HG02938 (cell line): ENCODE data around the gene ZNF628.

Experiments
- ATAC-seq: cut with Tn5 transposase; IDR thresholded peaks from one replicate; pipeline ENCODE4 v1.9.1; 2021; ENCODE audit warnings: mild to moderate bottlenecking, moderate library complexity; ENCODE audit not compliant: unreplicated experiment

The ZNF628 gene

GRCh38 chr19:55449469-55449868 is 26.9 kb upstream of the ZNF628 start:
- ATAC-seq = no peak

- no peak for ATAC-seq
These were observed 25.1 kb upstream of the ZNF628 start for GRCh38 chr19:55451163-55451964.

- no peak for ATAC-seq
These were observed 24.3 kb upstream of the ZNF628 start for GRCh38 chr19:55451965-55452748.

DNA sequence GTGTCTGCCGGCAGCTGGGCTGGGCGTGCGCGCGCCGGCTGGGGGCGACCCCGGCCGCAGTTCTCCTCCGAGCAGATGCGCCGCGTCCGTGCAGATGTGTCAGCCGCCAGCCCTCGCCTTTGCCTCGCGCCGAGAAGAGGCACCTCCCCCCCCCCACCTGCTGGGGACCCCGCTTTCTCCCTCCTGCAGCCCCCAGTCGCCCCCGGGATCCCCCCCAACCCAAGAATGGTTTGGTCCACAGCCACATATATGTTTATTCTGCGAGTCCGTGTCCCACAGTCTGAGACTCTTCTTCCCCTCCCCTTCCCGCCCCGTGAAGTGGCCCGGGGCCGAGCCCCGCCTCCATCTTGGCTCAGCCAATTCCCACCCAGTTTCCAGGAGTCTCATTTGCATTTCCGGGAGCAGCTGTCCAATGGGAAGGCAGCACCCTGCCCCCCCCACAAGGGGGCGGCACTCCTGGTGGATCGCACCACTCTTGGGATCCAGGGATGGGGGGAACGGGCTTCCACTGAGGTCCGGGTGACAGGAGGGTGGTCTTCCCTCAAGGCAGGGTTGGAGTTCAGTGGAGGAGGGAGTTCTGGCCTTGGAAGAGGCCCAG is 23.6 kb upstream of the ZNF628 start:
- no peak for ATAC-seq

- ATAC-seq = no peak
These were observed 22.7 kb upstream of the ZNF628 start for GRCh38 chr19:55453511-55454260.

DNA sequence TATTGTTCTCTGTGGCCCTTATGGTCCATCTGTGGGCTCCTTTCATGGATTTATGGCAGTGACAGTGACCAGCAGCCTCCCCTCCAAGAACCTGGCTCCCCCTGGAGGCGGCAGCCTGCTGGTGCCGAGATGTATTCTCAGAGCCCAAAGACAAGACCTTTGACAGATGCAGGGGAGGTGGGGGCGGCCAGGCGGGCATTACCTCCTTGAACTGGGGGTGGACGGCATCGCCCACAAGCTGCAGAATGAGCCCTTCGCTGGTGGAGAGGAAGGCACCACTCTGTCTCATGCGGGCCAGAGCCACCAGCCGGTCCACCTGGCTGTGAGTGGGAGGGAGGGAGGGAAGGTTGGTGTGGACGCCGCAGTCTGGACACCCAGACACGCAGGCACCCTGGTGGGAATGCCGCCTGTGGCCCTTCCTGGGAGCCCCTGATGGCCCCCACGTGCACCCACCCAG is 21.6 kb upstream of the ZNF628 start:
- no peak for ATAC-seq

DNA sequence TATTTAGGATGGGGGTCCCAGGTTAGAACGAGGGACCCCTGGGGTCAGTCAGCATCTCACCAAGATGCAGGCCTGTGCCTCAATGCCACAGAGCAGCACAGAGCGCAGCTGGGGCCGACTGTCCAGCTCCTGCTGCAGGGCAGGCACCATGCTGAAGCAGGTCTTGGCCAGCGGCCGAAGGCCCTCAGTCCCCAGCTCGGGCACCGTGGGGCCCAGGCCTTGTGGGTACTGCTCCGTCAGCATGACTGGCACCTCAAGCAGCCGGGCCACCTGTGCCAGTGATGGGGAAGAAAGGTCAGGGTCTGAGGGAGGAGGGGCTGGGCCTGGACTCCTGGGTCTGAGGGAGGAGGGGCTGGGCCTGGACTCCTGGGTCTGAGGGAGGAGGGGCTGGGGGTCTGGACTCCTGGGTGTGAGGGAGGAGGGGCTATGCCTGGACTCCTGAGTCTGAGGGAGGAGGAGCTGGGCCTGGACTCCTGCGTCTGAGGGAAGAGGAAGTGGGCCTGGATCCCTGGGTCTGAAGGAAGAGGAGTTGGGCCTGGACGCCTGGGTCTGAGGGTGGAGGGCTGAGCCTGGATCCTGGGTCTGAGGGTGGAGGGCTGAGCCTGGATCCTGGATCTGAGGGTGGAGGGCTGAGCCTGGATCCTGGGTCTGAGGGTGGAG is 20.7 kb upstream of the ZNF628 start:
- no peak for ATAC-seq

DNA sequence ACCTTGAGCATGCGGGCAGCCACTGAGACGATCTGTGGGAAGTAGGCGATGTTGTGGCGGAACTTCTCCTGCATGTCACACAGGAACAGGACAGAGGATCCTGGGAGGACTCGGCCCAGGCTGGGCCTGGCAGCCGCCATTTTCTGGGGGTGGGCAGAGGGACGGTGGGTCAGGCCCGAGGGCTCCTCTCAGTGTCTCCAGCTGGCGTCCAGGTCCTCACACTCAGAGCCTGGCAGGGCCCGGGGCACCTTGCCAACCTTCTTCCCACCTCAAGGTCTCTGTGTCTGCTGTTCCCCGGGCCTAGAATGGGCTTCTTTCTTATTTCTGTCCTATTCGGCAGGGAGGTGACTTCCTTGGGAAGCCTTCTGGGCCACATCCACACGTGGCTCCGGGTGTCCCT is 20.1 kb upstream of the ZNF628 start:
- ATAC-seq = no peak

DNA sequence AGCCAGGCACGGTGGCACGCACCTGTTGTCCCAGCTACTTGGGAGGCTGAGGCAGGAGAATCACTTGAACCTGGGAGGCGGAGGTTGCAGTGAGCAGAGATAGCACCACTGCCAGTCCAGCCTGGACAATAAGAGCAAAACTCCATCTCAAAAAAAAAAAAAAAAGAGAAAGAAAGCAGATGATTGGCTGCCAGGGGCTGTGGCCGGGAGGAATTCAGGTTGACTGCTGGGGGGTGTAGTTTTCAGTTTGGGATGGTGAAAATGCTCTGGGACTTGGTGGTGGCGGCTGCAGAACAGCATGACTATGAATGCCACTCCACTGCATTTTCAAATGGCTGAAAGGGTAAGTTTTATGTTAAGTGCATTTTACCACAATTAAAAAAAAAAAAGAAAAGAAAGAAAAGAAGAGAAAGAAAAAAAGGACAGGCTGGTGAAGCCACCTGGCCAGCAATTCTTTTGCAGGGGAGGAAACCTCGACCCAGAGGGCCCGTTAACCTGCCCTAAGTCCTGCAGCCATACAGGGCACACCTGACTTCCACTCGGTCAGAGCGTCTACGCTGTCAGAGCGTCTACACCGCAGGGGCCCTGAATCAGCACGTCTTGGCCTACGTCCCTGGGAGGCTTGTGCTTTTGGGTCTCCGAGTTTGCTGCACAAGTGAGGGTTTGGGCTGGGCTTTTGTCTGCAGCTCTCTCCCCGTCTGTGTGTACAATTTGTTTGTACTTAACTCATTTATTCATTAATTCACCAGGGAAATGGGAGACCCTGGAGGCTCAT is 18.5 kb upstream of the ZNF628 start:
- ATAC-seq = no peak

GRCh38 chr19:55459551-55459949 is 16.9 kb upstream of the ZNF628 start:
- no peak for ATAC-seq

GRCh38 chr19:55459950-55460657 is 16.3 kb upstream of the ZNF628 start:
- ATAC-seq = no peak

GRCh38 chr19:55460670-55461258 is 15.7 kb upstream of the ZNF628 start:
- ATAC-seq = no peak

DNA sequence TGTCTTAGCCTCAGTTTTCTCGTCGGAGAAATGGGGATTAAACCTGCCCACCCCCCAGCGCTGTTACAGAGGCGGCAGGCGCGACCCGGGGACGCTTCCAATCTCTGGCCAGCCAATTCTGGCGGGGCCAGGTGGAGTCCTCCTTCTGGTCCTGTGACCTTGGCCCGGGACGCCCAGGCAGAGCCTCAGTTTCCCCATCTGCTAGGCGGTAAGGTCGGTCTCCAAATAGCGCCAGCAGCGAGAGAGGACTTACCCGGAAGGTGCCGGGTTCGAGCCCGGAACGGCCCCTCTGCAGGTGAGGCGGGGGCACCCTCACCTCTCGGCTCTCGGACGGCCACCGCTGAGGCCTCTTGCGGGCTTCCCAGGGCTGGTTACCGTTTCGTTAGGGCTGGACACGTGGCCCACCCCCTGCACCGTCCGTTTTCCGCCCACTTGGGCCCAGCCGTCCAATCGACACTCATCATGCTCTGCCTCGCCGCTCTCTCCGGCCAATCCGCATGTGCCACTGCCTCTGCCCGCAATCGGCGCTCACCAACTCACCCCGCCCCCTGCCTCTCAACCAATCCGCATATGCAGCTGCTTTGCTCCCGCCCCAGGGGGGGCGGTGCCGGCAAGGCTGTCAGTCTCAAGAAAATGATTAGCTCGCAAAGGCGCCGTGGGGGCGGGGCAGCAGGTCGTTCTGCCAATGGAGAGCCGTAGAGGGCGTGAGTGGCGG is 15.0 kb upstream of the ZNF628 start, which contains the start of gene ISOC2:
ISOC2 (minus strand) TSS at position 384 of the 715 bp plus-strand sequence. CDS start 5,156 bp downstream, outside the sequence.
- peak; percentile 95 for ATAC-seq

DNA sequence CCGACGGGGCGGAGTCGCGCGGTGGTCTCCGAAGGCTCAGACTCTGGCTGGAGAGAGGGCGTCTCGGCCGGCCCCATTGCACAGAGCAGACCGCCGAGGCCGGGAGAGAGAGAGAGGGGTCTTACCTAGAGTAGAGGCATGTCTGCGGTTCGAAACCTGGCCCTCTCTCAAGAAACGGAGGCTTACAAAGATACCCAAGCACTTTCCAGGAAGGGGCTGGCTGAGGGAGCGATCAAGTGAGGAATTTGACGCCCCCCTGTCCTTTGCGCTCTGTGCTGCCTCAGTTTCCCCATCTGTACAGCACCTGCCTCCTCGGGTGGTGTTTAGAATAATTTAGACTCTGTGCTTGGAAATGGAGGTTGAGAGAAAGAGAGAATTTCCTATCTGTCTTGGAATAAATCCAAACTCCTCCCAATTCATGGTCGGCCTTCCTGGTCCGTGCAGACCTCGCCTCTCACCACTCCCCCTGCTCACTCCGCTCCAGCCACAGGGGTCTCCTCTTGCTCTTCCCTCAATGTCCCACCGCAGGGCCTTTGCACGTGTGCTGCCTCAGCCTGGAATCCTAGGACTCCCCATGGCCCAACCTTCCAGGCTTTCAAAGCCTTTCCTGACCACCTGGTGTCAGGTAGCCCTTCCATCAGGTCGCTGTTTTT is 14.3 kb upstream of the ZNF628 start:
- no peak for ATAC-seq

DNA sequence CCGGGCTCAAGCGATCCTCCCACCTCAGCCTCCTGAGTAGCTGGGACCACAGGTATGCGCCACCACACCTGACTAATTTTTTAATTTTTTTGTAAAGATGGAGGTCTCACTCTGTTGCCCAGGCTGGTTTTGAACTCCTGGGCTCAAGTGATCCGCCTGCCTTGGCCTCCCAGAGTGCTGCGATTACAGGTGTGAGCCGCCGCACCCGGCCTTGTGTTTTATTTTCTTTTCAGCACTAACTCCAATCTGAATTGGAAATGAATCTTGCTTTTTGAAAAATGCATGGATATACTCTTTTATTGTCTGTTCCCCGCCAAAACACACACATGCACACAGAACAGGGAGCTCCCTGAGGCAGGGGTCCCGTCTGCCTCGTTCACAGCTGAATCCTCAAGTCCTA is 13.7 kb upstream of the ZNF628 start:
- no peak for ATAC-seq

- ATAC-seq = no peak
These were observed 12.8 kb upstream of the ZNF628 start for GRCh38 chr19:55463583-55464031.

- ATAC-seq = no peak
These were observed 12.3 kb upstream of the ZNF628 start for GRCh38 chr19:55464039-55464661.
